Kidney capillary endothelial cell (primary cell): ENCODE results near the gene RERE.
A peak's percentile ranks its signal among the peaks of the same experiment; 100 is the strongest.
"Not testable (repeated sequence)": the region's sequence is repeated elsewhere in the genome, so short reads cannot be mapped to it uniquely, and the experiment has no call there.

Source experiments
- DNase-seq: peaks from one replicate; pipeline ENCODE4 v3.0.0-alpha.2; 2018; ENCODE audit warnings: low spot score

RERE gene

GRCh38 chr1:8841395-8841794 lies 24.0 kb upstream of the RERE start:
- no peak for DNase-seq

DNA sequence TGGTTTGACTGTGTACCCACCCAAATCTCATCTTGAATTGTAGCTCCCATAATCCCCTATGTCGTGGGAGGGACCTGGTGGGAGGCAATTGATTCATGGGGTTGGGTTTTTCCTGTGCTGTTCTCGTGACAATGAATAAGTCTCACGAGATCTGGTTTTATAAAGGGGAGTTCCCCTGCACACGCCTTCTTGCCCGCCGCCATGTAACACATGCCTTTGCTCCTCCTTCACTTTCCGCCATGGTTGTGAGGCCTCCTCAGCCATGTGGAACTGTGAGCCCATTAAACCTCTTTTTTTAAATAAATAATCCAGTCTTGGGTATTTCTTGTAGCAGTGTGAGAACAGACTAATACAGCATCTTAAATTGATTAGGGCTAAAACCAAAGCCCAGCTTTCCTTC lies 22.6 kb upstream of the RERE start:
- no peak for DNase-seq

DNA sequence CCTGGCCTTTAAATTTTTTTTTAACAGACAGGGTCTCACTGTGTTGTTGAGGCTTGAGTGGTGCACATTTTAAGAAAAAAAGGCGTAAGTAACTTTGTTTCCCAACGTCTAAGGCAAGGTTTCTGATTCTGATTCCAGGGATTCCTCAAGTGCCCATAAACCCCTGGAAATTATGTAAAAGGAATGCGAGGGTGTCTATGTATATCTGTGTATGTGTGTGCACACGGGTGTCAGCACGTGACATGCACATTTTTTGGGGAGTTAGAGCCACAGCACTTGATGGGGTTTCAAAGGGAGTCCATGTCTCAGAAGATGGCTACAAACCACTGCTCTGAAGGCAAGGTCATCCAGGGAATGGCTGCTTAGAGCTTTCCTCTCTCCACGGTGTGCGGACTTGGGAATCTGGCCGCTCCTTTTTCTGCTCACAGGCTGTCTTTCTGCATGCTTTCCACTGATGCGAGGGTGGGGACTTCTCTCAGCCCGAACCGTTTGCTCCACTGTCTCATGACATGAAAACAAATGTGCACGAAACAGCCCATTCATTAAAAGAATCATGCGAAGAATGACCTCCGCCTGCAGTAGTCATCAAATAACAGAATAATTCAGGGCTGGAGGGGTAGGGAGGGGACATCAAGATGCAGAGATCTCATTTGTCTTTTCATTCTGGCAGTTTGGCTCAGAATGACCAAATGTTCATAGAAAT lies 18.7 kb upstream of the RERE start:
- DNase-seq = no peak

- no peak for DNase-seq
Observed at GRCh38 chr1:8831340-8831739, 13.9 kb upstream of the RERE start.

- DNase-seq = not testable (repeated sequence)
Observed at GRCh38 chr1:8830732-8831131, 13.3 kb upstream of the RERE start.

- DNase-seq = peak; percentile 61
Observed at GRCh38 chr1:8825985-8826481, 8.6 kb upstream of the RERE start.

- DNase-seq = no peak
Observed at GRCh38 chr1:8823295-8823664, 5.8 kb upstream of the RERE start.

- peak; percentile 85 for DNase-seq
Observed at GRCh38 chr1:8822373-8823294, 5.2 kb upstream of the RERE start.

DNA sequence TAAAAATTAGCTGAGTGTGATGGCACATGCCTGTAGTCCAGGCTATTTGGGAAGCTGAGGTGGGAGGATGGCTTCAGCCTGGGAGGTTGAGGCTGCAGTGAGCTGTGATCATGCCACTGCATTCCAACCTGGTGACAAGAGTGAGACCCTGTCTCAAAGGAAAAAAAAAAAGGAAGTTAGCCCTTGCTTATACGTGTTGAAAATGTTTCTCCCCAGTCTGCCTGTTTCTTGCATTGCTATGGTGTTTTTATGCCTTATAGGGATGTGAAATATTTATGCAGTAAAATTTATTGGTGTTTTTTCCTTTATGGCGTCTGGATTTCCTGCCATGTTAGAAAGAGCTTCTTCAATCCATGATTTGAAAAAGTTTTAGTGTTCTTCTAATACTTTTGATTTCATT lies 3.6 kb upstream of the RERE start:
- no peak for DNase-seq

DNA sequence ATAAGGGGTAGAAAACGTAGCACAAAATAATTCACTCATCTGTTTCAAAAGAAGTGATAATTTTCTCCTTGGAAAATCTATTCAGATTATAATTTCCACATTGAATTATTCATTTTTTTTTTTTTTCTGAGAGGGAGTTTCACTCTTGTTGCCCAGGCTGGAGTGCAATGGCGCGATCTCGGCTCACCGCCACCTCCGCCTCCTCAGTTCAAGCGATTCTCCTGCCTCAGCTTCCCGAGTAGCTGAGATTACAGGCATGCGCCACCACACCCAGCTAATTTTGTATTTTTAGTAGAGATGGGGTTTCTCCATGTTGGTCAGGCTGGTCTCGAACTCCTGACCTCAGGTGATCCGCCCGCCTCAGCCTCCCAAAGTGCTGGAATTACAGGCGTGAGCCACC lies 1.3 kb upstream of the RERE start:
- DNase-seq = not testable (repeated sequence)

DNA sequence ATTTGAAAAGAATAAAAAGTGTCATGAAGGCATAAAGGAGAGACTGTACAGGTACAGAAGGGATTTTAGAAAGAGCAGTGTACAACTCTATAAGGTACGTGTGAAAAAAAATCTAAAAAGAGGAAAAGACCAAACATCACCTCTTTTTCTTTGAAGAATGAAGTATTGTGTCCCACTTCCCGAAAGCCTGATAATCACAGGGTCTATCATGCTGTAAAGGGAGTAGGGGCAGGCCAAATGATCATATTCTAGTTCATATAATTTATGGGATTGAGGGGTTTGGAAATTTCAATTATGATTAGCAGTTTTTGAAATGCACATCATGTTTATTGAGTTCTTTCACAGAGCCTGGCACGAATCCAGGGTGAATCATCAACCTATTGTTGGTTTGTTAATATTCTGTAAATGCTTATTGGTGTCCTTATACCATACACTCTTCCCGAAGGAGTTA lies 910 bp upstream of the RERE start:
- DNase-seq = peak; percentile 88

DNA sequence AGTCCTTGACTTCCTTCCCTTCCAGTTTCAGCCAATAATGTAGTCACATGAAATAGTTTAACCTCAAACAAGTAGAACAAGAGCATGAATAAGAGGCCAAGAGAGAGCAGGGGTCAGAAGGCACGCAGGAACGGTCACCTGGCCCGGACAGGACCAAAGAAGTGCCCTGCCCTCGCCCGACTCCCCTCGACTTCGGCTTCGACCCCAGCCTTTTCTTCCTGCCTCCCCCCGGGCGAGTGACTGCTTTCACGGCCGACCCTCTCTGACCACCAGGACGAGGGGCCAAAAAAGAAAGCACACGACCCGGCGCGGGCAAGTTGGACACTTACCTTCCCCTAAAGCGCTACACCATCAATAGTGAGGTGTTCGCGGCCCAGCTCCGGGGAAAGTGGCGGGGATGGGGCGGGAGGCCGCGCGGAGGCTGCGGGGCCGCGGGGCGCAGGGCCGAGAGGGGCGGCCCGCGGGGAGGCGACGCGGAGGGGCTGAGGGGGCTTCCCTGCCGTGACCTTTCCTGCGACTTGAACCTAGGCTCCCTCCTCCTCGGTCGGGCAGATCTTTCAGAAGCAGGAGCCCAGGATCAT lies 519 bp downstream of the RERE start:
- no peak for DNase-seq

GRCh38 chr1:8816264-8816663 lies 1.2 kb downstream of the RERE start:
- DNase-seq = peak; percentile 57

- DNase-seq = no peak
Observed at GRCh38 chr1:8815582-8816151, 1.8 kb downstream of the RERE start.

GRCh38 chr1:8814865-8815264 lies 2.6 kb downstream of the RERE start:
- no peak for DNase-seq

GRCh38 chr1:8813991-8814390 lies 3.4 kb downstream of the RERE start:
- DNase-seq = no peak

- peak; percentile 65 for DNase-seq
Observed at GRCh38 chr1:8813016-8813763, 4.2 kb downstream of the RERE start.

DNA sequence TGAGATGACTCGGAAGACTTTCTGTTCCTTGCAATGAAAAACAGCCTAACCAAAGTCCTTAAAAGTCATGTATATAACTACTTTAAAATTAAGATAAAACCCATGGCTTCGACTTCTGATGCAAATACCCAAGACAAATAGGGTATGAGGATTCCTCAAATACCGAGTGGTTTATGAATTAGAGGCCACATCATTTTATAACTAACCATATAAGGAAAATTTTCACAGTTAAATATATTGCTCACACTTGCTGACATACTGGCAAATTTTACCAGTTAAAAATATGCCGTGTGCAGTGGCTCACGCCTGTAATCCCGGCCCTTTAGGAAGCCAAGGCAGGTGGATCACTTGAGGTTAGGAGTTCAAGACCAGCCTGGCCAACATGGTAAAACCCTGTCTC lies 5.4 kb downstream of the RERE start:
- DNase-seq = no peak

DNA sequence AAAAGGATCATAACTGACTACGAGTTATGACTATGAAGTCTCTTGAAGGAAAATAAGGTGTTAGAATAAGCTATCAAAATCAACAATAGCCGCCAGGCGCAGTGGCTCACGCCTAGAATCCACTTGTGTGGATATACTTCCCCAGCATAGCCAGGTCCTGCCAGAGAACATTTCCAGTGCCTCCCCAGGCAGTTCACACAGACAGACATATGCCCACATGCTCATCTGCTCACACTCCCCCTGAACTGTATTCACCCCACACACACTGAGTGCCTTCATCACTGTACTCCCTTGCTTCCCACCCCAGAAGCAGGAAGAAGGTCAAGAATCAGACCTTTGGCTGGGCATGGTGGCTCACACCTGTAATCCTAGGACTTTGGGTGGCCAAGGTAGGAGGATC lies 6.5 kb downstream of the RERE start:
- DNase-seq = no peak

DNA sequence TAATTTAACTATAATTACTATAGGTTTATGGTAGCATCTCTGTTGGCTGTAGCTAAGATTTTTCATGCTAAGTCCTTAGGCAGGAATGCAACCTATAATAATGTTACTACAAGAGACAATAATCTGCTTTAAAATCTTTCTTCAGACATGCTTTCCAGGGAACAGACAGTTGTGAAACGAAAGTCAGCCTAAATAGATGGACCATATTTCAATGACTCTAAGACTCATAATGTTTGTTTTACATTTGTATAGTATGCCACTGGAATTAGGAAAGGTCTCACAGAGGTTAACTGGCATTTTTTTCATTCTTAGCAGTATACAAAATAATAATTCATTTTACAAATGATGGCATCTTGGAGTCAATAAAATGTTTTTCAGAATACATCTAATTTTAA lies 8.1 kb downstream of the RERE start:
- no peak for DNase-seq

GRCh38 chr1:8807004-8807403 lies 10.4 kb downstream of the RERE start:
- DNase-seq = no peak

GRCh38 chr1:8800416-8800815 lies 17.0 kb downstream of the RERE start:
- DNase-seq = no peak
